GM12878 (cell line): ENCODE measurements around the gene CHMP3. TPM values are rescaled to one million over a fixed set of nuclear protein-coding genes. Genes with fewer than 3 reads are reported as not detected.

Experiments
- ATAC-seq: fragments of 200-7000 bp; cut with Tn5 transposase; 3 replicates; pipeline ENCODE4 v1.9.1; 2020; ENCODE audit warnings: mild to moderate bottlenecking, moderate library complexity
- BruUV-seq: library from RNA; stranded (reverse); fragments of 400-500 nt; replicated peaks from 2 replicates; lab custom pipeline; 2021; lab: Mats Ljungman, UMichigan
- CTCF ChIA-PET: fragments of 300-600 bp; sonication (Branson Sonifier 250); formaldehyde crosslinking; extraction: SDS; loops from one replicate; lab custom pipeline; 2021; ENCODE audit warnings: inconsistent platforms; lab: Yijun Ruan, JAX
- POLR2A ChIA-PET: fragments of 350-600 bp; formaldehyde crosslinking; extraction: SDS; loops from one replicate; lab custom pipeline; 2021; ENCODE audit warnings: inconsistent platforms; lab: Charles Lee
- RAD21 ChIA-PET: fragments of 300-600 bp; sonication (Branson Sonifier 250); formaldehyde crosslinking; loops from one replicate; lab custom pipeline; 2023; ENCODE audit warnings: antibody characterized with exemption; ENCODE audit not compliant: unreplicated experiment; lab: Charles Lee
- SMC1A ChIA-PET: fragments of 300-600 bp; sonication (Branson Sonifier 250); formaldehyde crosslinking; loops from one replicate; lab custom pipeline; 2023; ENCODE audit not compliant: unreplicated experiment, uncharacterized antibody; lab: Charles Lee
- DNase-seq: peaks from one replicate; pipeline ENCODE4 v3.0.0-alpha.2; 2011; ENCODE audit warnings: low read depth, low spot score
- FAIRE-seq: peaks from 3 replicates; lab custom pipeline; 2011; peaks lifted over from hg19 to GRCh38; lab: Jason Lieb, UNC
- H2AFZ ChIP-seq: 2 replicates; pipeline ENCODE4 v1.6.0; 2011; ENCODE audit warnings: low read depth, low read length, control low read depth; ENCODE audit not compliant: control insufficient read depth
- H3K27ac ChIP-seq: 2 replicates; pipeline ENCODE4 v1.5.1; 2011; ENCODE audit warnings: control low read depth; ENCODE audit not compliant: control insufficient read depth, insufficient read depth
- H3K27me3 ChIP-seq, 2 experiments: replicated peaks in 1 of 2; 2 replicates each; pipeline versions ENCODE4 v1.6.0 to v1.6.1; 2011; ENCODE audit warnings: low read length in 1 of 2; ENCODE audit not compliant: control insufficient read depth in 2 of 2, insufficient read depth in 2 of 2
- H3K36me3 ChIP-seq, 2 experiments: 2 replicates each; pipeline ENCODE4 v1.5.1; 2011; ENCODE audit warnings: low read length in 1 of 2; ENCODE audit not compliant: control insufficient read depth in 2 of 2, insufficient read depth in 2 of 2
- H3K4me1 ChIP-seq: 2 replicates; pipeline ENCODE4 v1.6.1; 2011; ENCODE audit warnings: mild to moderate bottlenecking, low read length, moderate library complexity, mixed read lengths; ENCODE audit not compliant: control insufficient read depth, insufficient read depth
- H3K4me2 ChIP-seq: 2 replicates; pipeline ENCODE4 v1.6.0; 2011; ENCODE audit warnings: control low read depth; ENCODE audit not compliant: control insufficient read depth, insufficient read depth
- H3K4me3 ChIP-seq: fragments of 200-600 bp; sonication (generic); 2 replicates; pipeline ENCODE4 v1.5.1; 2016
- H3K79me2 ChIP-seq: 2 replicates; pipeline ENCODE4 v1.6.0; 2011; ENCODE audit warnings: low read length; ENCODE audit not compliant: control insufficient read depth, insufficient read depth
- H3K9ac ChIP-seq: 2 replicates; pipeline ENCODE4 v1.8.0; 2011; ENCODE audit warnings: low read length, control low read depth, mixed read lengths; ENCODE audit not compliant: control insufficient read depth, insufficient read depth
- H3K9me3 ChIP-seq: replicated peaks from 3 replicates; pipeline ENCODE4 v1.5.1; 2011; ENCODE audit warnings: mild to moderate bottlenecking, low read length; ENCODE audit not compliant: control insufficient read depth, insufficient read depth
- H4K20me1 ChIP-seq: 2 replicates; pipeline ENCODE4 v1.6.0; 2011; ENCODE audit not compliant: control insufficient read depth, insufficient read depth
- BRCA1 ChIP-seq: IDR thresholded peaks from 2 replicates; pipeline ENCODE4 v1.6.1; 2011; ENCODE audit warnings: low read depth, low read length, improper control_type of control experiment
- KAT2A ChIP-seq: conservative IDR thresholded peaks from 2 replicates; pipeline ENCODE4 v1.6.1; 2011; ENCODE audit warnings: low read depth, low read length; ENCODE audit not compliant: control insufficient read depth
- MEF2A ChIP-seq: IDR thresholded peaks from 2 replicates; pipeline ENCODE4 v1.6.1; 2011; ENCODE audit warnings: low read depth, mild to moderate bottlenecking, low read length, moderate library complexity; ENCODE audit not compliant: insufficient read depth
- MLLT1 ChIP-seq: fragments of 450-650 bp; IDR thresholded peaks from 2 replicates; pipeline ENCODE4 v1.6.1; 2016; ENCODE audit warnings: mild to moderate bottlenecking
- RAD51 ChIP-seq: fragments of 450-650 bp; IDR thresholded peaks from 2 replicates; pipeline ENCODE4 v1.6.1; 2016; ENCODE audit warnings: moderate library complexity, mild to moderate bottlenecking, inconsistent platforms
- SUZ12 ChIP-seq: fragments of 200-600 bp; sonication (generic); IDR thresholded peaks from one replicate; pipeline ENCODE4 v1.6.1; 2018; ENCODE audit warnings: antibody characterized with exemption, mild to moderate bottlenecking; ENCODE audit not compliant: unreplicated experiment
- TCF3 ChIP-seq: IDR thresholded peaks from 2 replicates; pipeline ENCODE4 v1.6.1; 2012; ENCODE audit warnings: low read depth, mild to moderate bottlenecking, low read length, borderline replicate concordance; ENCODE audit not compliant: insufficient read depth
- ZNF217 ChIP-seq: fragments of 450-650 bp; IDR thresholded peaks from 2 replicates; pipeline ENCODE4 v1.6.1; 2017; ENCODE audit warnings: antibody characterized with exemption, mild to moderate bottlenecking
- WGBS: methylation state at CpG from one replicate; pipeline ENCODE4 v1.1.6; 2016; ENCODE audit warnings: low lambda C conversion rate; ENCODE audit not compliant: insufficient replicate concordance, insufficient coverage; ENCODE audit errors: missing lambda C conversion rate; 5-methylcytosine and 5-hydroxymethylcytosine counted together
- in situ Hi-C: fragments of 300-500 bp; cut with MboI; formaldehyde crosslinking; loops from 9 replicates; pipeline ENCODE4 v1.14.3; 2018; ENCODE audit warnings: mixed read lengths
- intact Hi-C: fragments of 100-400 bp; cut with micrococcal nuclease; formaldehyde crosslinking; loops from one replicate; pipeline ENCODE4 v1.14.2; 2022; ENCODE audit not compliant: unreplicated experiment
- polyA plus RNA-seq, 11 experiments: library from polyadenylated mRNA; depleted of rRNA in 4 of 11; unstranded in 6 of 11; stranded (reverse) in 5 of 11; fragments of >200 nt; fragmentation: Nextera tagmentation in 4 of 11; fragmentation: Illumina TruSeq in 1 of 11; extraction: Ambion mirVana in 4 of 11; extraction: Trizol in 1 of 11; gene quantifications; 1 replicate in 1 of 11; 2 replicates in 10 of 11; pipeline versions ENCODE4 v1.2.1 to v1.2.3, GENCODE V29; 2011 to 2016; ENCODE audit warnings: inconsistent platforms in 2 of 11, missing spikeins in 2 of 11, low read depth in 1 of 11
- total RNA-seq, 4 experiments: library from RNA; depleted of rRNA in 3 of 4; stranded (reverse); fragments of >200 nt in 3 of 4; fragmentation: Illumina TruSeq in 1 of 4; extraction: Trizol in 1 of 4; gene quantifications; 2 replicates each; pipeline versions ENCODE4 v1.2.1 to v1.2.3, GENCODE V29; 2013 to 2021

Gene CHMP3
- total and polyA plus RNA-seq, 10 of the 15 experiments (the other 5 are each of a cell fraction or from before 2014, with no cell fraction given): 22.5 to 56.8 (median 32.5) TPM

DNA sequence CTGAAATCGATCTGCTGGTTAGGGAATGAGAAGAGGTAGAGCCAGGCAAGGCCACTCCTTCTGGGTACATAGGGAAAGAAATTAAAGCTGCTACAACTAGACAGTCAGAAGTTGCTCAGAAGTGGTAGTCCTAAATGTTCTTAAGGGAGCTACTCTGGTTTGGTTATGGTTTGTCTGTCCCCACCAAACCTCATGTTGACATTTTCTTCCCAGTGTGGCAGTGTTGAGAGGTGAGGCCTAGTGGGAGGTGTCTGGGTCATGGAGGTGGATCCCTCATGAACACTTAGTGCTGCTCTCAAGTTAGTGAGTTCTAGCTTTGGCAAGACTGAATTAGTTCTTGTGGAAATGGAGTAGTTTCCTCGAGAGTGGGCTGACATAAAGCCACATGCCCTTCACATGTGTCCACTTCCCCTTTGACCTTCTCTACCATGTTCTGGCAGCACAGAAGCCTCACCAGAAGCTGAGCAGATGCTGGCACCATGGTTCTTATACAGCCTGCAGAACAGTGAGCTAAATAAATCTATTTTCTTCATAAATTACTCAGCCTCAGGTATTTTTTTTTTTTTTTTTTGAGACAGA, 45.7 kb upstream of the CHMP3 start:
- in situ Hi-C loops: no loop called here
- no peaks in the 10 kb centered on the region for H3K27me3 ChIP-seq
- ChIA-PET SMC1A (interaction anchor here (1.0 to 1.4 kb wide), 3 partner anchors 10 to 67 kb away, joined by 3 to 4 read pairs (median 3); no protein-coding TSS in a partner anchor), RAD21 (interaction anchor here (0.6 kb wide), 1 partner anchor 194 kb away, joined by 3 read pairs; no protein-coding TSS in a partner anchor), POLR2A (interaction anchor here (0.7 to 1.6 kb wide), 2 partner anchors 13 to 48 kb away, joined by 4 to 5 read pairs; no protein-coding TSS in a partner anchor), CTCF (interaction anchor here (1.2 kb wide), 1 partner anchor 10 kb away, joined by 4 read pairs; no protein-coding TSS in a partner anchor)
- DNase-seq (no peak), FAIRE-seq (no peak), ATAC-seq (no peak)
- no peaks in the 10 kb centered on the region for H3K4me1 ChIP-seq
- intact Hi-C loops: no loop called here
- TF ChIP-seq RAD51 (no peak), MEF2A (no peak), TCF3 (no peak), ZNF217 (no peak), BRCA1 (no peak), SUZ12 (no peak), MLLT1 (no peak), KAT2A (no peak)
- H4K20me1 ChIP-seq: no peaks in the 10 kb centered on the region
- no peak overlapping the region for H2AFZ ChIP-seq
- no TSS peak for BruUV-seq
- H3K27ac ChIP-seq: no peak overlapping the region
- no peaks in the 10 kb centered on the region for H3K9me3 ChIP-seq
- H3K36me3 ChIP-seq: 0 out of 4 replicates have a peak, but pooled peaks cover 0 to 4% of the 10 kb centered on the region in 2 experiments
- H3K4me2 ChIP-seq: no peak overlapping the region
- H3K4me3 ChIP-seq: no peak overlapping the region
- WGBS: 87% methylated on average over 2 of the region's 2 CpGs
- no peaks in the 10 kb centered on the region for H3K79me2 ChIP-seq
- H3K9ac ChIP-seq: no peak overlapping the region
